ENCODE measurements around the gene PAEP.

PAEP gene

GRCh38 chr9:135579889-135580660, 18.5 kb downstream of the PAEP start:
- no peak for DNase-seq (ENCODE audit: low spot score)

GRCh38 chr9:135580664-135581380, 19.3 kb downstream of the PAEP start:
- DNase-seq (ENCODE audit: low spot score): no peak

GRCh38 chr9:135581636-135582426, 20.3 kb downstream of the PAEP start:
- DNase-seq (ENCODE audit: low spot score): no peak

- DNase-seq (ENCODE audit: low spot score): no peak
Measured at GRCh38 chr9:135582541-135582940, 21.0 kb downstream of the PAEP start.

- DNase-seq (ENCODE audit: low spot score): no peak
Measured at GRCh38 chr9:135582966-135583687, 21.6 kb downstream of the PAEP start.

GRCh38 chr9:135583688-135584011, 22.1 kb downstream of the PAEP start:
- no peak for DNase-seq (ENCODE audit: low spot score)

DNA sequence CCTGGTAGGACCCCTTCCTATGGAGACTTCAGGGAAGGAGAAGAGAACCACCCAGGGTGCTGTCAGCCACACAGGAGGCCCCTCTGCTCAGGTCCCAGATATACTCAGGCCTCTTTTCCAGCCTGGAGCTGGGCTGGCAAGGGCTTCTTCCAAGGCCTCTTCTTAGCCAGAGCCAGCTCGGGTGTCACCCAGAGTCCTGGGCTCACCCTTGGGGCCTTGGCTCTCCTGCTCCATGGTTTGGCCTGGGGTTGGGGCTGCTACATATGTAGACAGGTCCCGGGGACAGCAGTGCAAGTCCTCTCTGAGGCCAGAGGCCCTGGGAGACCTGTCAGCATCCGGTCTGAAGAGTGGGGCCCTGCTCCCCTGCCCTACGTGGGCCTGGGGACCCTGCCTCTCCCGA, 22.8 kb downstream of the PAEP start:
- DNase-seq (ENCODE audit: low spot score): no peak

DNA sequence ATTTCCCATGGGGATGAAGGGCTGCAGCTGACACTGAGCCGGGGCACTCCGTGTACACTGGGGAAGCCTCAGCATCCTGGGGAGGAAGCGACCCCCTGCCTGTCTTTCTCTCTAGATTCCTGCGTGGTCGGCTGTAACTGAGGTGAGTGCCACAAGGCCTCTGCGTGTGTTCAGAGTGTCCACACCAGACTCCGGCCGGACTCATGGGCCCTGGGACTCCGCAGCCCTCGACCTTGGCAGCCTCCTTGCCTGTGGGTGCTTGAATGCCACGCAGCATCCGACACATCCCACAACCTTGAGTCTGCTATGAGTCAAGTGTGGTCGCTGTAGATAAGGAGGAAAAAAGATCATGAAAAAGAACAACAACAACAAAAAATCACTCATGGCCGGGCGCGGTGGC, 23.4 kb downstream of the PAEP start:
- no peak for DNase-seq (ENCODE audit: low spot score)

DNA sequence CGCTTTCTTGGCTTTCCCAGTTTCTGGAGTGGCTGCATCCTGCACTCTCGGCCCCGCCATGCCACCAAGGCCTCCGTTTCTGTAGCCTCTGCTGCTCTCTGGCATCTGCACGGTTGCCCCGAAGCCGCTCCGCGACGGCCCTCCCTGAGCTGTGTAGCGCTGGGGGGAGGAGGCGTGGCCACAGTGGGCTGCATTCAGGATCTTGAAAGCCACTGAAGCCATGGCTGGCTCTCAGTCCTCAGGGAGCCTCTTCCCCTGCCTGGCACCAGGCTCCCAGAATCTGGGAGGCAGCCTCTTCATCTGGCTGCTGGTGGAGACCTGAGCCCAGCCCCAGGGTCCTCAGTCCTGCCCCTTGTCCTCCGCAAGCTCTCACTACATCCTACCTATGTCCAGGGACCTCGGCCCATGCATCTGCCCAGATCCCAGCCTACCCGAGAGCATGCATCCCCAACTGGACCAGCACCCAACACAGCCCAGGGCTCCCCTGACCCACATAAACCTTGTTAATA, 25.1 kb downstream of the PAEP start:
- no peak for DNase-seq (ENCODE audit: low spot score)

GRCh38 chr9:135587658-135588057, 26.1 kb downstream of the PAEP start:
- DNase-seq (ENCODE audit: low spot score): no peak

GRCh38 chr9:135588371-135588770, 26.8 kb downstream of the PAEP start:
- no peak for DNase-seq (ENCODE audit: low spot score)

DNA sequence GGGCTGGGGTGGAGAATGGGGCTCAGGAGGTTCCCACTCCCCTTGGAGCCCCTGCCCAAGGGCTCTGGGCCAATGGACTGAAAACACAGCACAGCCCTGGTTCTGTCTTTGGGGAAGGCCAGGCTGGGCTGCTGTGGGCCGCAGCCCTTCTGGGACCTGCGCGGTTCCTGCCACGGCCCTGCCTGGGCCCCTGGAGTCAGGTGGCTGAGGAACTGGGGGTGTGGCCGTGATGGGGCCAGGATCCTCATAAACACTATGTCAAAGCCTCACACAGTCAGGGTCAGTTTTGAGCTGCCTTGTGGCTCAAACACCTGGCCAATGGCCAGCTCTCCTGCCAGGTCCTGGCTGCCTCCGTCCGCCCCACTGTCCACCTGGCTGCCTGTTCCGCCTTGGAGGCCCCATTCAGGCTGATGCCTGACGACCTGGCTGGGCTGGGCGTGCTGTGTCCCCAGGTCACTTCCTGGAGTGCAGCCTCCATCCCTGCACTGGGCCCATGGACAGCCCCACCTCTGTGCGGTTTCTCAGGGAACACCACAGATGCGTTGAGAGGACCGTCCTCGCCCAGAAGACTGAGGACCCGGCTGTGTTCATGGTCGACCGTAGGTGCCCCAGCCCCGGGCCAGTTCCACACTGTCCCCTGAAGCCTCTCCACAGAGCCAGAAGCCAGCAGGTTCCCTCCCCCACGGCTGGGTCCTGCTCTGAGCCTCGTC, 27.5 kb downstream of the PAEP start:
- no peak for DNase-seq (ENCODE audit: low spot score)

DNA sequence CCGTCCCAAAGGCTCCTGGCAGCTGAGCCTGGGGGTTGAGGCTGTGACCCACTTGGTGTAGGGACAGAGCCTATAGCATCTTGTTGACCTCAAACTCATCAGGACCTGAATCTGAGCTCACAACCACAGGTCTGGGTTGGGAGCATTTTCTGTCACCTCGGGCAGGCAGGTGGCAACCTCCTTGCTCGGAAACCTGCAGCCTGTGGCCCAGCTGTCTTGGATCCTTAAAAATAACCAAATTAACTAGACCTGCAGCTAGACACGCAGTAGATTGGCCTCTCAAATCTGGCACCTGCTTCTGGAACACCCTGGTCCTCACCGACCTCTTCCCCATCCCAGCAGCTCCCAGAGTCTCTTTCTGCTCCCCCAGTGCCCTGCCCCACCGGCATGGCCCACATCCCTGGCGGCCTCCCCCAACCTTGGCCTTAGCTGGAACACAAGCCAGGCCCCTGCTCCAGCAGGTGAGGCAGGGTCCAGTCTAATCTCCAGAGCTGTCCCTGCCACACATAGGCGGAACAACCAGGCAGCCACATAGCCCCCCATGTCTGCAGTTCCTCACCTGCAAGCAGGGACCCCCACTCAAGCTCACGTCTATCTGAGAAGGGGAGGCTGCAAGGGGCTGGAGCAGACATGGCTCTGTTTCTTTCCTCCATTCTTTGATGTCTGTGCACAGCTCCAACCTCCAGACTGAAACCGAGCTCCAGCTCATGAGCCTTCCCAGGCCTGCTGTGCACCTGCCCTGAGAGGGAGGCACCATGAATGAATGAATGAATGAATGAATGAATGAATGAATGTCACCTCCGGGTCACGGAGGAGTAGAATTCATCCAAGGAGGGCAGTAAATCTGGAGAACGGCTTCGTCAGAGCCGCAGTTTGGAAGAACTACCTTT, 28.3 kb downstream of the PAEP start:
- DNase-seq (ENCODE audit: low spot score): no peak

- DNase-seq (ENCODE audit: low spot score): no peak
Measured at GRCh38 chr9:135590486-135591079, 29.0 kb downstream of the PAEP start.

GRCh38 chr9:135591506-135592330, 30.2 kb downstream of the PAEP start:
- DNase-seq (ENCODE audit: low spot score): no peak

GRCh38 chr9:135592331-135592590, 30.7 kb downstream of the PAEP start:
- DNase-seq (ENCODE audit: low spot score): no peak

DNA sequence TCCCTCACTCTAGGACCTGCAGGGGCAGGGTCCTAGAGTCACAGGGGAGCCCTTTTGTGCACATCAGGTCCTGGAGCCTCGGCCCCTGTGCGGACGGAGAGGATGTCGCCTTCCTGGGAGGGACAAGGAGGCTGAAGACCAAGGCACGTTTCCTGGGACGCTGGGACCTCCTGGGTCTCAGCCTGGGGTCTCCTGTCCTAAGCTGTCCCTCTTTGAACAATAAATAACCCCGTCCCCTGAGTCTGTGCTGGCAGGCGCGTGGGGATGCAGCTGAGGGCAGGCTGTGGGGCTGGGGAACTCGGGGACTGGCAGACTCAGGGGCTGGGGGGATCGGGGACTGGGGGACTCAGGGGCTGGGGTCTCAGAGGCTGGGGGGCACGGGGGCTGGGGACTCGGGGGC, 31.1 kb downstream of the PAEP start:
- DNase-seq (ENCODE audit: low spot score): no peak

- DNase-seq (ENCODE audit: low spot score): no peak
Measured at GRCh38 chr9:135596211-135596610, 34.7 kb downstream of the PAEP start.

- no peak for DNase-seq (ENCODE audit: low spot score)
Measured at GRCh38 chr9:135600296-135600817, 38.8 kb downstream of the PAEP start.
